DMS53 treated with DMSO at 0.1 percent for 48 hours (cell line): Measurements from ENCODE around the gene SLC34A1.

Source experiments
- DNase-seq: peaks from one replicate; lab custom pipeline; 2025; ENCODE audit not compliant: unreplicated experiment; lab: John Stamatoyannopoulos, UW

The SLC34A1 gene

GRCh38 chr5:177444106-177445051 is 60.1 kb downstream of the SLC34A1 start:
- no peak for DNase-seq

- DNase-seq, result peak; percentile 8
Measured at GRCh38 chr5:177445052-177445916, 61.0 kb downstream of the SLC34A1 start.

- DNase-seq, result no peak
Measured at GRCh38 chr5:177445917-177446199, 61.6 kb downstream of the SLC34A1 start.

GRCh38 chr5:177446200-177447065 is 62.2 kb downstream of the SLC34A1 start, which contains the start of gene PRR7:
Gene PRR7, plus strand, starts transcription at chr5:177446814. Its CDS starts 8,254 bp downstream, at chr5:177455068.
- DNase-seq, result peak; percentile 62

GRCh38 chr5:177447066-177447610 is 62.9 kb downstream of the SLC34A1 start:
- peak; percentile 35 for DNase-seq

GRCh38 chr5:177447611-177448243 is 63.5 kb downstream of the SLC34A1 start:
- peak; percentile 60 for DNase-seq
